NAMALWA (cell line): ENCODE measurements around the gene CD46.
"Not testable (repeated sequence)": the region's sequence is repeated elsewhere in the genome, so short reads cannot be mapped to it uniquely, and the experiment has no call there.

ENCODE experiments used
- DNase-seq: peaks from one replicate; pipeline ENCODE4 v3.0.0-alpha.2; 2015; ENCODE audit warnings: low spot score

CD46 gene

DNA sequence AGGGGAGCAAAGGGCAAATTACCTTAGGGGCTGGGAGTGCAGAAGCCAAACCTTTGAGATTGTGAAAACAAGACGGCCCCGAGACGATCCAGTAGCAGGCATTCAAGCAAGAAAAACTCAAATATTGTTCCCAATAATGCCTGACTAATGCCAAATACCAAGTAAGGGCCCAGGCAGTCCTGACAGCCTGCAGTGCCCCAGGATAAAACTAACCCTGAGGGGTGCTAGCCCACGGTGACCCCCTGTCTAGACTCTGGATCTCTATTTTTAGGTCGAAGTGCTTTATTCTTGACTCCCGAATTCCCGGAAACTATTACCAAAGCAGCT lies 428 bp upstream of the CD46 start:
- DNase-seq = peak; percentile 38

DNA sequence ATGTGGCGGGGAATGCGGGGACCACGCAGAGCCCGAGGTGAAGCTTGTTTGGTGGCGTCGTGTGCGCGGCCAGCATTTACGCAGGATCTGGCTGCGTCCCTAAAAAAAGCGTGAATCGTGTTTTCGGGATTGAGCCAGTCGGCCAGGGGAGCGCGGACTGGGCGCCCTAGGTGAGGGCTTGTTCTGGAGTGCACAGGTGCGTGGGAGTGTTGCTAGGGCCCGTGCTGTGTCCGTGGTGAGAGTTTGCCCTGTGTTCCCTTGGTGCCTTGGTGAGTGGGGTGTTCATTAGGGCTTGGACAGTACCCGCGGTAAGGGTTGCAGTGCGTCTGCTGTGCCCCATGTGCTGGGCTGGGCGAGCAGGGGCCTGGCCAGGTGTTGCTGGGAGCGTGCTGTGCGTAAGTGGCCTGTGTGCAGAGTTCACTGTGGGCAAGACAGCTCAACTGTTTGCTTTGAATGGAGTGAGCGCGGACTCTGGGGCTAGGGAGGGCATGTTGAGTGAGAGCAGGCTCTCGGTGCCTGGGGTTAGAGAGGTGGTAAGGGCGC lies 673 bp downstream of the CD46 start:
- DNase-seq = peak; percentile 51

DNA sequence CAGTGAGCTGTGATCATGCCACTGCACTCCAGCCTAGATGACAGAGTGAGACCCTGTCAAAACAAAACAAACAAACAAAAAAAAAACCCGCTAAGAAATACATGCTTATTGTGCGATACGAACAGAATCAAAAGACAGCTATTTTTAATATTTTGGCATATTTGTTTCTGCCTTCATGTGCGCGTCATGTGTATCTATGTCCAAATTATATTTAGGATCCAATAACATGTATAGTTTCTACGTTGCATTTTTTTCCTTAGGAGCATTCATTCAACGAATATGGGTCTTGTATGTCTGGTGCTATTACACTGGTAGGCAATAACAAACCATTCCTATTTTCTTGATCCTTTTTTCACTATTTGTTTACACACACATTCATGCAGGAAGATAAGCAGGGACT lies 1.8 kb downstream of the CD46 start:
- DNase-seq = no peak

DNA sequence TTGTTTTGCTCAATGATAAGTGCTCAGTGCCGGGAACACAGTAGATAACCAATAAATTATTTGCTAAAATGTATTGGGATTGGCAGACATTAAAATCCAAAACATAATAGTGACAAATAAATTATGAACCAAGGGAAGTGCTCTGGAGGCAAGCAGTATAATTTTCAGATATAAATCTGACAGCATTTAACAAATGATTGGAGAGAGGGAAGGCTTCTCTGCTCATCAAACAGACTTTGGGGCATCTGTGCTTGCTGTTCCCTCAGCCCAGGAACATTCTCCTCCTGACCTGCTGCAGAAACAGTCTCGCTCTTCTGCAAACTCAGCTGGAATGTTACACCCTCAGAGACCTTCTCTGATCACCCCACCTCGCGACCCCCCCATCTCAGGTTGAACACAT lies 2.2 kb downstream of the CD46 start:
- DNase-seq = no peak

DNA sequence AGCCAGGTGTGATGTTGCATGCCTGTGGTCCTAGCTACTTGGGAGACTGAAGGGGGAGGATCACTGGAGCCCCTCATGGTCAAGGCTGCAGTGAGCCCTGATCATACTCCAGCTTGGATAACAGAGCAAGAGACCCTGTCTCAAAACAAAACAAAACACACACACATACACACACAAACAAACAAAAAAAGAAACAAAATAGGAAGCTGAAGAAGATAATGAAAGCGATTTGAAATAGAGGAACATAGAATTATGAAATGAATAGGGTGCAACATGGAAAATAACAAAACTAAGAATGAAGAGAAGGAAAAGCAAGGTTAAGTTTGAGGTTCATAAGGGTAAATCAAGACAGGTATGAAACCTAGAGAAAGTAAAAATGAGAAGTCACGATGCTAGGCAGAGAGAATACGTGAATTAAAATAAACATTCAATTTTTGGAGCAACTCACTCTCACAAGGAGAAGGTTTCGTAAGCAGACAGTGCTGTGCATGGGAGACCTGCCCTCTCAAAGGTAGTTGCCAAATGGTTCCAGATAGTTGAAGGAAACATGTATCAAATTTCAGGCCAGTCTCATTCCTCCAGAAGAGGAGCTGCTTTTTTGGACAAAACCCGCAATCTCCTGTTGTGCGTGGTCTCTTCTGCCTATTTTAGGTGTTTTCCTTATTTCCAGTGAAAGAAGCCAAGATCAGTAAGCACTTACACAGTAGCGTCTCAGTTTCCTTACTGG lies 3.3 kb downstream of the CD46 start:
- DNase-seq = no peak

DNA sequence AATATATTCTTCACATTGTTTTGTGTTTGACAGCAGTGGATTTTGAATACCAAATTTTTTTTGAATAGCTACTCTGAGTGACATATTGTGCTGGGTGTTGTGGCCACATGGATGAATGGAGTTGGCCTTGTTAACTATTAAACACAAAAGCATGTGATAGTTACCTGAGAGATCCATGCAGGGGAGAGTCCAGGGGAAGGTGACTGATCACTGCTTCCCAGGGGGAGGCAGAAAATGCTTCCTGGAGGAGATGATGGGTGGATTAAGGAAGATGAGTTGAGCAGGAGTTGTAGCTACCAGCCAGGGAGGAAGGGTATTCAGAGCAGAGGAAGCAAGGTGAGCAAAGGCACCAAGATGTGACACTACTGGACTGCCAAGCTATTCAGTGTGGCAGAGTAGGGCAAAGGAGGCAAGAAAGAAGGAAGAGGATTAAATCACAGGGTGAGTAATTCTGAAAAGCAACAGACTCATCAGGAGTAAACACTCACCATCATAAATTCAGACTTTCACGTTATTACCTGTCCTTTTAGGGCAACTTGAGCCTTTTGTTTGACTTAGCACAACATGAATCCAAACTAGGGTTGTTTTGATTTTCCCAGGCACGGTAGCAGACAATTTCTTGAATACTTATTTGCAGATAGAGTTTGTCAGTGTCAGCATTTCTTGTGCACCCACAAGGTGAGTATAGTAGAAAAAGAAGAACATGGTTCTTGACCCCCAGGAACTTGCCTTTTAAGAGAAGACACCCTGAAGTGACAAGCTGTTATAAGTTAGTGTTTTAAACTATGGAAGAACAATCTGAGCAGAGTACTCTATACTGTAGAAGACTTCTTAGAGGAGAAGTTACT lies 4.2 kb downstream of the CD46 start:
- no peak for DNase-seq

DNA sequence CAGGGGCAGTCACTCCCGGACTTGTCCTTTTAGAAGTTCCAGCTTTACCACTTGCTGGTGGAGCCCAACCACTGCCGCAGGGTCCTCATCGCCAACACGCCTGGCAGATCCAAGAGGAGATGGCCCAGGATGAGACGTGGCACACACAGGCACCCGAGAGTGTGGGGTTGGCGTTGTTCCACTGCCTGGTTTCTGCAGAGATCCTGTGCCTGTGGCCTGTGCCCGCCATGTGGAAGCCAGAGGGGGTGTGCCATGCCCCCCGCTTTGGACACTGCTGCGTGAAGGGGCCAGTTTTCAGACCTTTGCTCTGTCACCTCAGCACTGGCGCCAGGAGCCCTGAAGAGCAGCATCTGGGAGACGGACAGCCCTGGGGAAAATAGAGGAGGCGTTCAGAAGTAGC lies 10.8 kb downstream of the CD46 start:
- DNase-seq = no peak

DNA sequence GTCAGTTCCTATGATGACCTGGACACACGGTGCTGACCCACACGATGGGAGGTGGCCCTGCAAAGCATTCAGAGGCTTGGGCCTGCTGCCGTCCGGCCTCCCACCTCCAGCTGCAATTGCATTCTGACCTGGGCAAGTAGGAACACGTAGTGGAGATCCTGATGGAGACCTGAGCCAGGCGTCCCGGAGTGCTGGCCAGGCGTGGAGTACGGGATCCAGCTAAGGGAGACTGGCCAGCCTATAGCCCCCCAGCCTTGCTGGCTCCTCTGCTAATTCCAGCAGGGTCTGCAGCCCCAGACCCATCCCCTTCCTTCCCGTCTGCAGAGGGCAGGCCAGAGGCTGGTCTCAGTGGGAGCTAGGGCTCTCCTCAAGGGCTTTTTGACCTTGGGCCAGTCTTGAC lies 11.2 kb downstream of the CD46 start:
- no peak for DNase-seq

DNA sequence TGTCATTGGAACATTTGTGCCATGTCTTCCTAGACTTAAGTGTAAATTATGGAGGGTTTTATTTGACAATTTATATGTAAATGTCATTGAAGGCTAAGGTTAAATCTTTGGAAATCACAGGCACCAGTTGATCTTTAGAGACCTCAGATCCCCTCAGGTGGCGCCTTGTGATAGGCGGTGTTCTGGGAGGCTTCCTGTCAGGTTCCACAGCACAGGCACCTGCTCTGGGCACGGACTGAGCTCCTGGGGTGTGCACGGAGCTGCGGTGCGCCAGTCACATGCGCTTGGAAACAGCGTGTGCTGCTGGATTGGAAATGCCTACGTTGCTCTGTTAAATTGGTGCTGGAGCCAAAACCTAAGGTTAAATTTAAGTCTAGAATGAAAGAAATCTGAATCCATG lies 12.1 kb downstream of the CD46 start:
- DNase-seq = no peak

DNA sequence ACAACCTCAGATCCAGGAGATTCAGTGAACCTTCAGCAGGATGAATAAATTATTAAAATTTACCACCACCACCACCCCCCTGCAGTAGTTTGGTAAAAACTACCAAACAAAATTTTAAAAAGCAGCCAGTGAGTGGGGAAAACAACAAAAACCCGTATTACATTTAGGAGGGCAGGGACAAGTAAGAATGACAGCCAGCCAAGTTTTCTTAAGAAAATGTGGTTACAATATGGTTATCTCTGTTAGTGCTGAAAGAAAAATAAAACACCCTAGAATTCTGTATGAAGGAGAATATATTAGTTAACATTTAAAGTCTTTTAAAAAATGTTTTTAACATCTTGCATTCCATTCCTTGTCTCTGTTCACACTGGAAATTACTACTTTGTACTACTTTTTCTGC lies 14.7 kb downstream of the CD46 start:
- no peak for DNase-seq

DNA sequence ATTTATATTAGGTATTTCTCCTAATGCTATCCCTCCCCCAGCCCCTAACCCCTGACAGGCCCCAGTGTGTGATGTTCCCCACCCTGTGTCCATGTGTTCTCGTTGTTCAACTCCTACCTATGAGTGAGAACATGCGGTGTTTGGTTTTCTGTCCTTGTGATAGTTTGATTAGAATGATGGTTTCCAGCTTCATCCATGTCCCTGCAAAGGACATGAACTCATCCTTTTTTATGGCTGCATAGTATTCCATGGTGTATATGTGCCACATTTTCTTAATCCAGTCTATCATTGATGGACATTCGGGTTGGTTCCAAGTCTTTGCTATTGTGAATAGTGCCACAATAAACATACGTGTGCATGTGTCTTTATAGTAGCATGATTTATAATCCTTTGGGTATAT lies 18.7 kb downstream of the CD46 start:
- not testable (repeated sequence) for DNase-seq

DNA sequence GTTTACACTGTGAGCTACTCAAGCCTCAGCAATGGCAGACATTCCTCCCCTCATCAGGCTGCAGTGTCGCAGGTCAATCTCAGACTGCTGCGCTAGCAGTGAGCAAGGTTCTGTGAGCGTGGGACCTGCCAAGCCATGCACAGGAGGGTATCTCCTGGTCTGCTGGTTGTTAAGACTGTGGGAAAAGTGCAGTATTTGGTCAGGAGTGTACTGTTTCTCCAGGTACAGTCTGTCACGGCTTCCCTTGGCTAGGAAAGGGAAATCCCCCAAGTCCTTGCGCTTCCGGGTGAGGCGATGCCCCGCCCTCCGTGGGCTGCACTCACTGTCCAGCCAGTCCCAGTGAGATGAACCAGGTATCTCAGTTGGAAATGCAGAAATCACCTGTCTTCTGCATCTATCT lies 24.2 kb downstream of the CD46 start:
- not testable (repeated sequence) for DNase-seq

DNA sequence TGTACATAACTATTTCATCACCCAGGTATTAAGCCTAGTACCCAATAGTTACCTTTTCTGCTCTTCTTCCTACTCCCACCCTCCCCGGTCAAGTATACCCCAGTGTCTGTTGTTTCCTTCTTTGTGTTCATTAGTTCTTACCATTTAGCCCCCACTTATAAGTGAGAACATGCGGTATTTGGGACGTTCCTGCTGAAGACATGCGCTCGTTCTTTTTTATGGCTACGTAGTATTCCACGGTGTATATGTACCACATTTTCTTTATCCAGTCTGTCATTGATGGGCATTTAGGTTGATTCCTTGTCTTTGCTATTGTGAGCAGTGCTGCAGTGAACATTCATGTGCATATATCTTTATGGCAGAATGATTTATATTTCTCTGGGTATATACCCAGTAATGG lies 25.6 kb downstream of the CD46 start:
- DNase-seq = not testable (repeated sequence)

DNA sequence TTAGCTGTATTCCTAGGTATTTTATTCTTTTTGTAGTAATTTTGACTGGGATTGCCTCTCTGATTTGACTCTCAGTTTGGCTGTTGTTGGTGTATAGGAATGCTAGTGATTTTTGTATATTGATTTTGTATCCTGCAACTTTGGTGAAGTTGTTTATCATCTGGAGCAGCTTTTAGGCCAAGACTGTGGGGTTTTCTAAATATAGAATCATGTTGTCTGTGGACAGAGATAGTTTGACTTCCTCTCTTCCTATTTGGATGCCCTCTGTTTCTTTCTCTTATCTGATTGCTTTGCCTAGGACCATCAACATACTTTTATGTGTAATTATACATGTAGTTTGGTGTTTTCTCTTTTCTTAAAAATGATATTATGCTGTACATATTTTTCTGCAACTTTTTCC lies 27.2 kb downstream of the CD46 start:
- no peak for DNase-seq

DNA sequence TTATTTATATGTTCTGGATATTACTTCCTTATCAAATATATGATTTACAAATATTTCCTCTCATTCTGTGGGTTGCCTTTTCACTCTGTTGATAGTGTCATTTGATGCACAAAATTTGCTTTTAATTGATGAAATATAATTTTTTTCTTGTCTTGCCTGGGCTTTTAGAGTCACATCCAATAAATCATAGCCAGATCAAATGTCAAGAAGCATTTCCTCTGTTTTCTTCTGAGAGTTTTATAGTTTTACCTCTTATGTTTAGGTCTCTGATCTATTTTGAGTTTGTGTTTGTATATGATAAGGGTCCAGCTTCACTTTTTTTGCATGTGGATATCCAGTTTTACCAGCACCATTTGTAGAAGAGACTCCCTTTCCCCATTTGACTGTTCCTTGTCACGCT lies 29.5 kb downstream of the CD46 start:
- no peak for DNase-seq

DNA sequence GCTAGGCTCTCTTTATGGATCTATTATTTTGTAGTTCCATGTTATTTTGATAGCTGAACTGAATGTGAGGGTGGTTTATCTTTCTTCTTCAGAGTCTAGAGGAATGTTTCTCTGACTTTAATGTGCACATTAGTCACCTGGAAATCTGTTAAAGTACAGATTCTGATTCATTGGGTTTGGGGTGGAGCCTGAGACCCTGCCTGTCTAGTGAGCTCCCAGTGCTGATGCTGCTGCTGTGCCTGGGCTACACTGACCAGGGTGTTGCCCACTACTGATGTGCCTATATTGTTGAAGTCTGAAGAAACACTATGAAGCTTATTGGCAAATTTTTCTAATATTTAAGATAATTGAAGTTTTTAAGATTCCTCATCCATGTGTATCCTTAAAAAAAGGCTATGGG lies 35.9 kb downstream of the CD46 start:
- DNase-seq = no peak

DNA sequence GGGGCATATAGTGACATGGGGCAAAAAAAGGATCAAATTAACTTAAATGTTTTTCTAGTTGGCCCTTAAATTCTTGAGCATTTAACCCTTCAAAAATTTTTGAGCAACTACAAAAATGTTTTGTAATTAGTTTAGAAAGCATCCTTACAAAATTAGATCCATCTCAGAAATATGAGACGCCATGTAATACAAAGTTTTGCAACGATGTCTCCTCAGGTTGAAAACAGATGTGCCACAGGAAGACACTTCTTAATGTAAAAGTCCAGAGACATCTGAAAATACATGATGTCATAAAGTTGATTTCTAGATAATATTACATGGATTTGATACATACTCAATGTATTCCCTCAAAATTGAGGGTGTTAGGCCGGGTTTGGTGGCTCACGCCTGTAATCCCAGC lies 37.5 kb downstream of the CD46 start:
- DNase-seq = no peak

DNA sequence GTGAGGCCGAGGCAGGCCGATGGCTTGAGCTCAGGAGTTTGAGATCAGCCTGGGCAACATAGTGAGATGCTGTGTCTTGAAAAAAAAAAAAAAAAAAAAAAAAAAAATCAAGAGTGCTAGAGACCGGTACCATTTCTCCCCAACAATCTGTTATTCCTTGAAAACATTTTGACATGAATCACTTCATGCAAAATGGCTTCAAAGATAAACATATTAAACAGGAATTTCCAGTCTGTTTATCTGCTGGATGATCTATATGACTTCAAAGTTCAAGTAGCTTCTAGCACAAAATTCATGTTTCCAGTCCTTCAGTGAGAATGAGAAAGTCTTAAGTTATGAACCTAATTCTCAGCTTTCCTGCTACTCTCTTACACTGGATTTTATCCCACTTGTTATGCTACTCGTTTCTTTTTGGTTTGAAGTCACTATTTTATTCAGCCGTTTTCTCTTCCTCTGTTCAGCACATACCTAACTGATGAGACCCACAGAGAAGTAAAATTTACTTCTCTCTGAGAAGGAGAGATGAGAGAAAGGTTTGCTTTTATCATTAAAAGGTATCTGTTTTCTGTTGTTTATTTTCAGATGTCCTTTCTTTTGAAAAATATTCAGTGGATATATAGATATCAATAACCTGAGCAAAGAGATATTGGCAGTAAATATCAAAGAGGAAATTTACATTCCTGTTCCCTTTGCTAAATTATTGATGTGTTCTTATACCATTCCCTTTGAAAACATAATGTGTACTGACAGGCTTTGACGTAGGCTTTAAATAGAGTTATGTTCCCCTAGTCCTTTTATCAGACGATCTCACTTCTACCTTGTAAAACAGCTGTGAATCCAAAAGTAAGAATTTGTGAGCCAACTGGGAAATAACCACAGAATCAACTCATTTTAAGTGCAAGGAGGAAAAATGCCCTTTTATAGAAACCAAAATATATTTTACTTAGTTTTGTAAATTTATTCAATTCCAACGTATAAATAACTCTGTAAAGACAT lies 38.2 kb downstream of the CD46 start:
- DNase-seq = no peak

DNA sequence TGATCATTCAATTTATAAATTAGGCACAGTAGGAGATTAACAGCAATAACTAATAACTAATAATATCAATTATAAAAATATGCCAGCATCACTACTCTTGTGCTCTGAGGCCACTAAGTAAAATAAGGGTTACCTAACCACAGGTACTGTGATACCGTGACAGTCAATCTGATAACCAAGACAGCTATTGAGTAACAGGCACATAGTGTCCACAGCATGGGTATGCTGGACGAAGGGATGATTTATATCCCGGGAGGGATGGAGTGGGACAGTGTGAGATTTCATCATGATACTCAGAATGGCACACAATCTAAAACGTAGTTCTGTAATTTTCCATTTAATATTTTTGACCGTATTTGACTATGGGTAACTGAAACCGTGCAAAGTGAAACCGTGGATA lies 39.4 kb downstream of the CD46 start:
- no peak for DNase-seq

DNA sequence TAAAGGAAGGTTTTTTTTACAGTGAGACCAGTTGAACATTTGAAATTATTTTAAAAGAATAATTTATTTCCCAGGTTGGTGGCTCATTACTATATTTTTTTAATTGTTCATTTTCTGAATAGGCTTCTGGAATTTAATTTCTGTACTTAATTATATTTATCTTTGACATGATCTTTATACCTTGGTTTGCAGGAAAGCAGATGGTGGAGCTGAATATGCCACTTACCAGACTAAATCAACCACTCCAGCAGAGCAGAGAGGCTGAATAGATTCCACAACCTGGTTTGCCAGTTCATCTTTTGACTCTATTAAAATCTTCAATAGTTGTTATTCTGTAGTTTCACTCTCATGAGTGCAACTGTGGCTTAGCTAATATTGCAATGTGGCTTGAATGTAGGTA lies 41.5 kb downstream of the CD46 start:
- no peak for DNase-seq

DNA sequence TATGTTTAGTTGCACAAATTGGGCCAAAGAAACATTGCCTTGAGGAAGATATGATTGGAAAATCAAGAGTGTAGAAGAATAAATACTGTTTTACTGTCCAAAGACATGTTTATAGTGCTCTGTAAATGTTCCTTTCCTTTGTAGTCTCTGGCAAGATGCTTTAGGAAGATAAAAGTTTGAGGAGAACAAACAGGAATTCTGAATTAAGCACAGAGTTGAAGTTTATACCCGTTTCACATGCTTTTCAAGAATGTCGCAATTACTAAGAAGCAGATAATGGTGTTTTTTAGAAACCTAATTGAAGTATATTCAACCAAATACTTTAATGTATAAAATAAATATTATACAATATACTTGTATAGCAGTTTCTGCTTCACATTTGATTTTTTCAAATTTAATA lies 43.0 kb downstream of the CD46 start:
- DNase-seq = no peak

DNA sequence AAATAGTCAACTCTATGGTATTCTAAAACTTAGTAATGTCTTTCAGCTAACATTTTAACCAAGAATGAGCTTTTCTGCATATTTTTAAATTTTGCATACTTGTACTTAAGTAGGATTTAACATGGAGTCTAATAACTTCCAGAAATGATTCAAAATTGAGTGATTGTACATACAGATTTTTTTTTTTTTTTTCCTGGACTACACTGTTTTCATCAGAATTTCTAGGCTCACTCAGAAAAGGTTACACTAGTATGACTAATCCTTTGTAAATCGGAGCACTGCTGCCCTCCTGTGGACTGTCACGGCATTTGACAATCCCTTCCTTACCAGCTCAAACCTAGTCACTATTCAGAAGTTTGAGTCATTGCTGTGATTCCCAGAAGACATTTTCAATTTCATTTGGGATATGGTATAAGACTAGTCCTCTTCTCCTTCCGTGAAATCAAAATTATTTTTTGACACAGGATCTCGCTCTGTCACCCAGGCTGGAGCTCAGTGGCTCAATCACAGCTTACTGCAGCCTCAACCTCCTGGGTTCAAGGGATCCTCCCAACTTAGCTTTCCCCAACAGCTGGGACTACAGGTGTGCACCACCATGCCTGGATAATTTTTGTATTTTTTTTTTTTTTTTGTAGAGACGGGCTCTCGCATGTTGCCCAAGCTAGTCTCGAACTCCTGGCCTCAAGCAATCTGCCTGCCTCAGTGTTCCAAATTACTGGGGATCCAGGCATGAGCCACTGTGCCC lies 45.5 kb downstream of the CD46 start:
- peak; percentile 79 for DNase-seq
